ENCODE results near the gene IL17C.
A peak's percentile ranks its signal among the peaks of the same experiment; 100 is the strongest.
"Not testable (repeated sequence)": the region's sequence is repeated elsewhere in the genome, so short reads cannot be mapped to it uniquely, and the experiment has no call there.

Gene IL17C

GRCh38 chr16:88658714-88659113, 20.3 kb downstream of the IL17C start:
- no peak for DNase-seq (ENCODE audit: low read depth, low spot score)

- DNase-seq (ENCODE audit: low read depth, low spot score): no peak
These were observed 20.8 kb downstream of the IL17C start for GRCh38 chr16:88659160-88659559.

GRCh38 chr16:88661468-88661867, 23.1 kb downstream of the IL17C start:
- no peak for DNase-seq (ENCODE audit: low read depth, low spot score)

GRCh38 chr16:88662222-88662842, 24.0 kb downstream of the IL17C start:
- DNase-seq (ENCODE audit: low read depth, low spot score): no peak

GRCh38 chr16:88662843-88663606, 24.7 kb downstream of the IL17C start, which contains the start of gene MVD:
Gene MVD (minus strand): TSS chr16:88663091. CDS start chr16:88663080, 11 bp downstream.
- peak; percentile 98 for DNase-seq (ENCODE audit: low read depth, low spot score)

GRCh38 chr16:88665148-88665547, 26.8 kb downstream of the IL17C start:
- DNase-seq (ENCODE audit: low read depth, low spot score): no peak

GRCh38 chr16:88665570-88665969, 27.2 kb downstream of the IL17C start:
- DNase-seq (ENCODE audit: low read depth, low spot score): no peak

GRCh38 chr16:88667461-88667860, 29.1 kb downstream of the IL17C start:
- DNase-seq (ENCODE audit: low read depth, low spot score): no peak

- DNase-seq (ENCODE audit: low read depth, low spot score): not testable (repeated sequence)
These were observed 31.1 kb downstream of the IL17C start for GRCh38 chr16:88669493-88669892.

GRCh38 chr16:88669980-88670379, 31.6 kb downstream of the IL17C start:
- DNase-seq (ENCODE audit: low read depth, low spot score): no peak

GRCh38 chr16:88671806-88672205, 33.4 kb downstream of the IL17C start:
- no peak for DNase-seq (ENCODE audit: low read depth, low spot score)

GRCh38 chr16:88672776-88673175, 34.4 kb downstream of the IL17C start:
- DNase-seq (ENCODE audit: low read depth, low spot score): no peak

GRCh38 chr16:88673716-88674379, 35.5 kb downstream of the IL17C start:
- no peak for DNase-seq (ENCODE audit: low read depth, low spot score)

GRCh38 chr16:88676502-88677242, 38.3 kb downstream of the IL17C start:
- DNase-seq (ENCODE audit: low read depth, low spot score): no peak

- no peak for DNase-seq (ENCODE audit: low read depth, low spot score)
These were observed 39.3 kb downstream of the IL17C start for GRCh38 chr16:88677721-88678120.

- no peak for DNase-seq (ENCODE audit: low read depth, low spot score)
These were observed 40.0 kb downstream of the IL17C start for GRCh38 chr16:88678224-88678979.

GRCh38 chr16:88680554-88681083, 42.2 kb downstream of the IL17C start:
- no peak for DNase-seq (ENCODE audit: low read depth, low spot score)

- DNase-seq (ENCODE audit: low read depth, low spot score): no peak
These were observed 42.8 kb downstream of the IL17C start for GRCh38 chr16:88681084-88681680.

- no peak for DNase-seq (ENCODE audit: low read depth, low spot score)
These were observed 43.5 kb downstream of the IL17C start for GRCh38 chr16:88681709-88682451.
